ENCODE measurements around the gene TRDN. TPM values are rescaled to one million over a fixed set of nuclear protein-coding genes. Genes with fewer than 3 reads are reported as not detected.

The TRDN gene
- total RNA-seq, 1 experiment from 2014 or later: 39.8 TPM

- TF ChIP-seq ARID4B (CRISPR knock-in tag; IDR thresholded peaks at IDR 0.05; ENCODE audit: borderline replicate concordance) (no peak), IRF2 (CRISPR knock-in tag; IDR thresholded peaks at IDR 0.05; ENCODE audit: borderline replicate concordance, low read depth) (no peak), ZSCAN18 (CRISPR knock-in tag; IDR thresholded peaks at IDR 0.05) (no peak), MYBL2 (CRISPR knock-in tag; IDR thresholded peaks at IDR 0.05) (no peak), ZNF232 (CRISPR knock-in tag; IDR thresholded peaks at IDR 0.05) (no peak)
Observed at GRCh38 chr6:123306334-123306733, 330.4 kb downstream of the TRDN start (continued).

- Mint-ChIP-seq H3K4me1 (no peaks in the 10 kb centered on the region), H3K27ac (no peak overlapping the region), H3K27me3 (ENCODE audit: low read depth) (no peaks in the 10 kb centered on the region), H3K9me3 (peaks cover 11% of the 10 kb centered on the region), H3K4me3 (no peak overlapping the region), H3K36me3 (no peaks in the 10 kb centered on the region)
- ChIA-PET POLR2A (no interaction called here), CTCF (interaction anchor here (1.2 kb wide), 1 partner anchor 426 kb away, joined by 3 read pairs; no protein-coding TSS in a partner anchor)
- DNase-seq (ENCODE audit: low spot score): no peak
- TF ChIP-seq ATF3 (CRISPR knock-in tag; conservative IDR thresholded peaks at IDR 0.05) (no peak), FOXP1 (CRISPR knock-in tag; IDR thresholded peaks at IDR 0.05; ENCODE audit: borderline replicate concordance) (no peak), NFATC4 (CRISPR knock-in tag; IDR thresholded peaks at IDR 0.05) (no peak), TCF7 (CRISPR knock-in tag; IDR thresholded peaks at IDR 0.05; ENCODE audit: low read depth) (no peak), ZBTB21 (CRISPR knock-in tag; IDR thresholded peaks at IDR 0.05; ENCODE audit: borderline replicate concordance) (no peak), ATF6 (CRISPR knock-in tag; IDR thresholded peaks at IDR 0.05) (no peak), SMAD3 (CRISPR knock-in tag; IDR thresholded peaks at IDR 0.05; ENCODE audit: borderline replicate concordance) (no peak), FOXJ3 (CRISPR knock-in tag; IDR thresholded peaks at IDR 0.05; ENCODE audit: borderline replicate concordance) (no peak), ZBTB43 (CRISPR knock-in tag; IDR thresholded peaks at IDR 0.05) (no peak), NR3C1 (CRISPR knock-in tag; conservative IDR thresholded peaks at IDR 0.05; ENCODE audit: low read depth) (no peak), PRDM15 (CRISPR knock-in tag; IDR thresholded peaks at IDR 0.05) (no peak), ESRRA (CRISPR knock-in tag; IDR thresholded peaks at IDR 0.05; ENCODE audit: borderline replicate concordance) (no peak)
- no peak for ATAC-seq
Observed at GRCh38 chr6:123295672-123296071, 341.1 kb downstream of the TRDN start.
